Neuron (in vitro differentiated cells): ENCODE measurements around the gene PRKN.

Experiments
- H2AFZ ChIP-seq: one replicate; pipeline ENCODE4 v1.6.1; 2013; ENCODE audit warnings: low read depth, mild to moderate bottlenecking, inconsistent platforms, low read length, moderate library complexity
- H3K27me3 ChIP-seq: one replicate; pipeline ENCODE4 v1.6.1; 2013; ENCODE audit warnings: low read length; ENCODE audit not compliant: insufficient read depth
- H3K36me3 ChIP-seq: one replicate; pipeline ENCODE4 v1.6.1; 2013; ENCODE audit warnings: low read length; ENCODE audit not compliant: insufficient read depth
- H3K4me1 ChIP-seq: one replicate; pipeline ENCODE4 v1.6.1; 2013; ENCODE audit warnings: low read length; ENCODE audit not compliant: insufficient read depth
- H3K4me3 ChIP-seq: 2 replicates; pipeline ENCODE4 v1.5.1; 2013; ENCODE audit warnings: mild to moderate bottlenecking, low read length, moderate library complexity
- H3K9me3 ChIP-seq: one replicate; pipeline ENCODE4 v1.6.1; 2013; ENCODE audit warnings: low read length

The PRKN gene

GRCh38 chr6:161749576-161749975 is 978.0 kb downstream of the PRKN start:
- no peaks in the 10 kb centered on the region for H3K4me1 ChIP-seq
- no peaks in the 10 kb centered on the region for H3K36me3 ChIP-seq
- no peak overlapping the region for H2AFZ ChIP-seq
- no peak overlapping the region for H3K4me3 ChIP-seq
- H3K27me3 ChIP-seq: no peaks in the 10 kb centered on the region
- H3K9me3 ChIP-seq: no peaks in the 10 kb centered on the region

GRCh38 chr6:161748535-161749416 is 978.8 kb downstream of the PRKN start:
- no peaks in the 10 kb centered on the region for H3K9me3 ChIP-seq

GRCh38 chr6:161747506-161747905 is 980.1 kb downstream of the PRKN start:
- Histone ChIP-seq H3K27me3 (no peaks in the 10 kb centered on the region), H3K36me3 (no peaks in the 10 kb centered on the region), H3K4me1 (peaks cover 4% of the 10 kb centered on the region), H3K9me3 (no peaks in the 10 kb centered on the region), H2AFZ (no peak overlapping the region), H3K4me3 (no peak overlapping the region)

More at GRCh38 chr6:161748535-161749416, 978.8 kb downstream of the PRKN start:
- Histone ChIP-seq H3K36me3 (no peaks in the 10 kb centered on the region), H2AFZ (no peak overlapping the region), H3K4me1 (peaks cover under 1% of the 10 kb centered on the region), H3K4me3 (no peak overlapping the region), H3K27me3 (no peaks in the 10 kb centered on the region)

GRCh38 chr6:161745594-161746141 is 981.9 kb downstream of the PRKN start:
- peaks cover 4% of the 10 kb centered on the region for H3K4me1 ChIP-seq
- no peaks in the 10 kb centered on the region for H3K27me3 ChIP-seq
- no peak overlapping the region for H2AFZ ChIP-seq
- no peaks in the 10 kb centered on the region for H3K9me3 ChIP-seq
- no peak overlapping the region for H3K4me3 ChIP-seq
- no peaks in the 10 kb centered on the region for H3K36me3 ChIP-seq

DNA sequence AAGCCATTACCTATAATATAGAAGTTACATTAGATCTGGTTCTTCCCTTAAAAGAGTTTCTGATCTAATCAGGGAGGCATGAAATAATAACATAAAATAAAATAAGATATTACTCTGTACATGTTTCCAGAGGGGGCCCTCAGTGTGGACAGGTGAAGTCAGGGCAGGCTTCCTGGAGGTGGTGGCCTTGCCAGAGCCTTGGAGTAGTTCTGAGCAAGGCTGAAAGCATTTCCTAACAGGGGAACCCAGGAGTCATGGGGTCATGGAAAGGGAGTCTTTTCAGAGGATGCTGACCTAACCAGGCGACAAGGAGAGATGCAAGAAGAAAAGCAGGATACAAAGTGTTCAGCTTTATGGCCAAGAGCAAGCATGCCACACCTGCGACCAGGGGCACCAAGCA is 982.4 kb downstream of the PRKN start:
- H3K4me3 ChIP-seq: no peak overlapping the region
- H3K36me3 ChIP-seq: no peaks in the 10 kb centered on the region
- no peaks in the 10 kb centered on the region for H3K27me3 ChIP-seq
- H3K4me1 ChIP-seq: peaks cover 4% of the 10 kb centered on the region
- no peak overlapping the region for H2AFZ ChIP-seq
- H3K9me3 ChIP-seq: no peaks in the 10 kb centered on the region

- Histone ChIP-seq H3K9me3 (no peaks in the 10 kb centered on the region), H3K4me1 (peaks cover 4% of the 10 kb centered on the region), H3K36me3 (no peaks in the 10 kb centered on the region), H2AFZ (no peak overlapping the region), H3K27me3 (no peaks in the 10 kb centered on the region), H3K4me3 (no peak overlapping the region)
These were observed 983.1 kb downstream of the PRKN start for GRCh38 chr6:161744211-161745067.

DNA sequence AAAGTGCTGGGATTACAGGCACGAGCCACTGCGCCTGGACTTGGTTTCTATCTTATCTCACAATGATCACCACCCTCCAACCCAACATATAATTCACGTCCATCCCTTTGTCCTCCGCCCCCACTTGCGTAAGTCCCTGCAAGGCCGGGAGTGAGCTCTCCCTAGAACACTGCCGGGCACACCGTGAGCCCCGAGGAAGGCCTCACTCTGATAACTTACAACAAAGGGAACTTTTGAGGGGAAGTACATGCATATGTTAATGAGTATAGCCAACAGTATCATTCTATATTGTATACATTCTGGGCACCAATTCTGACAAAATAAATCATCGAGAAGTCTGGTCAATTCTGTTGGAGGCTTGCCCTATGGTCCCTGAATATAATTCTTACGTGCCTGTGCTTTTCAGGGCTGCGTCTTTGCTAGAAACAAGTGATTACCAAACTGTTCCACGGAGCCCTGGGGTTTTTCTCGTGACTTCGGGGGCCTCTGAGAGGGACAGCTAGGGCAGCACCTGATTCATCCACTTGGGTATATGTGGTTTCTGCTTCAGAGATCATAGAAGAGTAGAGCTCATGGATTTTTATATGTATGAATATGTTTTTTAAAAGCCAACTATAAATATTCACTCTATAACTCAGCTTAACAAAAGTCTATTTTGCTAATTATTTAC is 983.9 kb downstream of the PRKN start:
- Histone ChIP-seq H3K4me1 (peaks cover 4% of the 10 kb centered on the region), H3K27me3 (no peaks in the 10 kb centered on the region), H3K9me3 (no peaks in the 10 kb centered on the region), H3K36me3 (no peaks in the 10 kb centered on the region), H2AFZ (no peak overlapping the region), H3K4me3 (no peak overlapping the region)

DNA sequence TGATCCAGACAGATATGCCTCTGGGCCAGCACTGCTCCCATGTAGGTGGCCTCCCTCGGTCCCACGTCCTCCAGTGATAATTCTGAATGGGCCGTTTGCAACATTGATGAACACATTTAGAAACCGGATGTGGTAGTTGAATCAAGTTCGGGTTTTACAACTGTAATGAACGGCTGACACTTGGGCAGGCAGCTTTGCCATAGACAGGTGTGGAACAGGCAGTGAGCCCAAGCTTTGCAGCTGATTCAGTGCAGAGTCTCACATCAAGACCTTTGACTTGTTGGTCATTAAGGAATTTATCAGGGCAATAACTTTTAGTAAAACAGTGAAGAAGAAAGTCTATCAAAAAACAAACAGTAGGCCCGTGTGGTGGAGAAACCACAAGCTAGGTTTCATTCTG is 987.1 kb downstream of the PRKN start:
- H2AFZ ChIP-seq: no peak overlapping the region
- no peak overlapping the region for H3K4me3 ChIP-seq
- no peaks in the 10 kb centered on the region for H3K9me3 ChIP-seq
- H3K36me3 ChIP-seq: no peaks in the 10 kb centered on the region
- H3K4me1 ChIP-seq: peaks cover 4% of the 10 kb centered on the region
- H3K27me3 ChIP-seq: no peaks in the 10 kb centered on the region

DNA sequence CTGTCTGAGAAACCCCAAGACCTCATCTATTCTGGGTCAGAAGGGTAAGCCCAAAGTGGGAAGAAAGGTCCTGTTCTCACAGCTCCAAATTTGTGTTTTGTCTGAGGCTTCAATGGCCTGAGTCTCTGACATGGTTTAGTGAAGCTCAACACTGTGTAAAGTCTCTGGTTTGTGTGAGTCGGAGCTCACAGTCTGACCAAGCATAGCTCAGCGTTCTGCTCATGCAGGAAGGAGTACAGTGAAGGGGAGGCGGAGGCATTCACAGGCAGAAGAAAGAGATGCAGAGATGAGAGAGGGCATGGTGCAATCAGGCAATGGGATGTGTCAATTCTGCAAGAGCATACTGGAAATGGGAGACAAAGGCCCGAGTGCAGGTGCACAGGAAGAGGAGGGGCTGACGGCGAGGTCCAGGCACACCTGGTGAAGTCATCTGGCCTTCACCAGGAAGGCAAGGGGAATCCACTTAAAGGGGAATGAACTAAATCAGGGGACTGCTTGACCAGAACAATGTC is 990.7 kb downstream of the PRKN start:
- Histone ChIP-seq H3K4me1 (peaks cover 7% of the 10 kb centered on the region), H3K36me3 (no peaks in the 10 kb centered on the region), H2AFZ (no peak overlapping the region), H3K27me3 (no peaks in the 10 kb centered on the region), H3K9me3 (no peaks in the 10 kb centered on the region), H3K4me3 (no peak overlapping the region)

- Histone ChIP-seq H2AFZ (no peak overlapping the region), H3K9me3 (no peaks in the 10 kb centered on the region), H3K27me3 (no peaks in the 10 kb centered on the region), H3K36me3 (no peaks in the 10 kb centered on the region), H3K4me1 (peaks cover 7% of the 10 kb centered on the region), H3K4me3 (no peak overlapping the region)
These were observed 991.2 kb downstream of the PRKN start for GRCh38 chr6:161736326-161736725.

- no peaks in the 10 kb centered on the region for H3K36me3 ChIP-seq
- H3K4me3 ChIP-seq: no peak overlapping the region
- H3K27me3 ChIP-seq: no peaks in the 10 kb centered on the region
- peak overlapping the region; percentile 69 for H2AFZ ChIP-seq
- no peaks in the 10 kb centered on the region for H3K9me3 ChIP-seq
- H3K4me1 ChIP-seq: peaks cover 7% of the 10 kb centered on the region
These were observed 995.0 kb downstream of the PRKN start for GRCh38 chr6:161732594-161732993.

DNA sequence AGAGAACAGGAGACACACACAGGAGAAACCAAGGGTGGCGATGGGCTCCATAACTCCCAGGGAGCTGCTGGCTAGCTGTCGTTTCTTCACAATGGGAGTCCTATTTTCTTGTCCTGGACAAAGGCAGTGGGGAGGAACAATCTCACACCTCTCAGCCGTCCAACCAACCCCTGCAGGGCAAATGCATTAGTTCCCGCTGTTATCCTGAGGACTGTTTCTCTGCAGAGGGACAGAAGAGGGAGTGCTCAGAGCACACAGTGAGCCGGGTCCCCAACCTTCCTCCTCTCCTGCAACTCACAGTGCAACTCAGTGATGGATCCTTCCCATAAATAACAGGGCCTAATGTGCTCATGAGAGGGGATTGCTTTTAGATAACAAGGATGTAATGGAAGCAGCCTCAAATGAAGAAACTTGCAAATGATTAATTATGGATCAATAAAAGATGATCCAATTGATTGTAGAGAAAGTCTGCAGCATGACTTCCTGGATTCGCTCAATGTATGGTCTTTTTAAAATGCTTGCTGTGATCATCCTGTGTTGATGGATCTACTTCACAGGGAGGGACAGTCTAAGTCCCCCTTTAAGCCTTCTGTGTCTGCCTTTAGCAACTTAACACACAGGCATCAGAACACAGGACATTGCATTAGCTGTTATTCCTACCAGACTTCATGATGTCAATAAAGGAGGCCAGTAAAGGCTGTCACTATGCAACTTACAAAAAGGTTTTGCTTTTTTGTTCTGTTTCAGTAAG is 1000.3 kb downstream of the PRKN start:
- no peak overlapping the region for H2AFZ ChIP-seq
- no peaks in the 10 kb centered on the region for H3K4me1 ChIP-seq
- no peaks in the 10 kb centered on the region for H3K9me3 ChIP-seq

More for the DNA sequence above, 1000.3 kb downstream of the PRKN start:
- no peaks in the 10 kb centered on the region for H3K27me3 ChIP-seq
- no peaks in the 10 kb centered on the region for H3K36me3 ChIP-seq
- no peak overlapping the region for H3K4me3 ChIP-seq
